Cardiac fibroblast (primary cell): ENCODE measurements around the gene SLC49A4.

Experiments used
- DNase-seq, 2 donors: peaks; one replicate each; pipeline versions ENCODE4 v3.0.0 to v3.0.0-alpha.2; 2010; ENCODE audit warnings: low read depth in 2 of 2
- H3K4me3 ChIP-seq, 2 donors: replicated peaks in 1 of 2; 1 replicate in 1 of 2; 2 replicates in 1 of 2; pipeline ENCODE4 v1.5.1; 2011; ENCODE audit warnings: low read depth in 2 of 2, low read length in 2 of 2, mild to moderate bottlenecking in 2 of 2, moderate library complexity in 1 of 2
- TF ChIP-seq, protein P1 (sequence below): IDR thresholded peaks from one replicate; pipeline ENCODE4 v1.5.1; 2011; ENCODE audit warnings: low read depth, mild to moderate bottlenecking, low read length, inconsistent platforms

SLC49A4 gene

DNA sequence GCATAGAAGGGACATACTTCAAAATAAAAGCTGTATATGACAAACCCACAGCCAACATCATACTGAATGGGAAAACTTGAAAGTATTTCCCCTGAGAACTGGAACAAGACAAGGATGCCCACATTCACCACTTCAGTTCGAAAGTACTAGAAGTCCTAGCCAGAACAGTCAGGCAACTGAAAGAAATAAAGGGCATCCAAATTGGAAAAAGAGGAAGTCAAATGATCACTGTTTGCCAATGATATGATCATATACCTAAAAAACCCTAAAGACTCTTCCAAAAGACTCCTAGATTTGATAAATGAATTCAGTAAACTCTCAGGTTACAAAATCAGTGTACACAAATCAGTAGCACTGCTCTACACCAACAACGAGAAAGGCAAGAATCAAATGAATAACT is 40.7 kb downstream of the SLC49A4 start:
- TF ChIP-seq, protein P1, sequence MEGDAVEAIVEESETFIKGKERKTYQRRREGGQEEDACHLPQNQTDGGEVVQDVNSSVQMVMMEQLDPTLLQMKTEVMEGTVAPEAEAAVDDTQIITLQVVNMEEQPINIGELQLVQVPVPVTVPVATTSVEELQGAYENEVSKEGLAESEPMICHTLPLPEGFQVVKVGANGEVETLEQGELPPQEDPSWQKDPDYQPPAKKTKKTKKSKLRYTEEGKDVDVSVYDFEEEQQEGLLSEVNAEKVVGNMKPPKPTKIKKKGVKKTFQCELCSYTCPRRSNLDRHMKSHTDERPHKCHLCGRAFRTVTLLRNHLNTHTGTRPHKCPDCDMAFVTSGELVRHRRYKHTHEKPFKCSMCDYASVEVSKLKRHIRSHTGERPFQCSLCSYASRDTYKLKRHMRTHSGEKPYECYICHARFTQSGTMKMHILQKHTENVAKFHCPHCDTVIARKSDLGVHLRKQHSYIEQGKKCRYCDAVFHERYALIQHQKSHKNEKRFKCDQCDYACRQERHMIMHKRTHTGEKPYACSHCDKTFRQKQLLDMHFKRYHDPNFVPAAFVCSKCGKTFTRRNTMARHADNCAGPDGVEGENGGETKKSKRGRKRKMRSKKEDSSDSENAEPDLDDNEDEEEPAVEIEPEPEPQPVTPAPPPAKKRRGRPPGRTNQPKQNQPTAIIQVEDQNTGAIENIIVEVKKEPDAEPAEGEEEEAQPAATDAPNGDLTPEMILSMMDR: no peak
- DNase-seq: no peak
- H3K4me3 ChIP-seq: no peak overlapping the region

DNA sequence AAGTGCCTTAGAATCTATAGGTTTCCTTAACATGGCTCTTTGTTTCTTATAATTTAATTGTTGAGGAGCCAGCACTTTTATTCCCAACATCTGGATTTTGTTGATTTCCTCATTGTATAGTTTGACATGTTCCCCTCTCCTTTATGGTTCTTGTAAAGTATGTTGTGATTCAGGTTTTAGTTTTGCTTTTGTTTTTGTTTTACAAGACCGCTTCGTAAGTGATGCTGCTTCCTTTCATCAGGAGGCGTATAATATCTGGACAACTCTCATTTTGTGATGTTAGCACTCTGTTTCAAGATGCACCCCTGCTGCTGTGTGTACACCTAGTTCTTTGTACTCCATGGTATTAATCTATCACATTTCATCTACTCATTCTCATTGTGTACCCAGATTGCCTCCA is 48.7 kb downstream of the SLC49A4 start:
- no peak overlapping the region for H3K4me3 ChIP-seq
- DNase-seq: no peak

DNA sequence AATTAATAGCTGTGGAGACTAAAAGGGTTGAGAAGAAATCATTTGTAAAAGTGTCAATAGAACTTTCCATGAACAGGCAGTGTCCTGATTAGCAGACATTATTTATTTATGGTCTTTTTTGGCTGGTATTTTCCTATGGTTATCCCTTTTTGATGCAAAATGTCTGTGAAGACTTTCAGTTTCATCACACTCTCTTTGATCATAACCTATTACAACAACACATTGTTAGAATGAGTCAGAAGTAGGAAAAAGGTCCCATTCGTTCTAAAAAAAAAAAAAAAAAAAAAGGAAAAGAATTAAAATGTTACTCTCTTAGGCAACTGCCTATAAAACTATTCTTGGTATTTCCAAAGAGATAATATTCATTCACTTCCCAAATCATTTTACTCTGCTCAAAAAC is 62.1 kb downstream of the SLC49A4 start:
- DNase-seq: peak; percentile 73 to 83
- TF ChIP-seq, protein P1: no peak
- H3K4me3 ChIP-seq: no peak overlapping the region

More for the DNA sequence above, 48.7 kb downstream of the SLC49A4 start:
- TF ChIP-seq, protein P1: no peak

DNA sequence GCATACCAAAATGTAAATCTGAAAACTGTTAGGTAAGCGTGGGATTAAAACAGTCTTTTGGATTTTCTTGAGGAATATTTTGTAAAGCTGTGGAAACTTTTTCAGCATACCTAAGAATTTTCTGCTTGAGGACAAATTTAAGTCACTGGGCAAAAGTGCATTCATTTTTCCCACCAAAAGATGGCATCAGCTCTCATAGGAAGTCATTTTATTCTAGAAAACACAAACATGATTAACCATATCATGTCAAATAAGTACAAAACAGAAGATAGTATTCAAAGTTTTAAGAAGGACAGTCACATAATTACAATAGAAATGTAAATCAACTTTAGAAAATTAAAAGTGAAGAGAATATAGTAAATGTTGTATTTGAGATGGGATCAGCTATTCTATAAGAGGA is 63.5 kb downstream of the SLC49A4 start:
- DNase-seq: peak; percentile 63 to 65

DNA sequence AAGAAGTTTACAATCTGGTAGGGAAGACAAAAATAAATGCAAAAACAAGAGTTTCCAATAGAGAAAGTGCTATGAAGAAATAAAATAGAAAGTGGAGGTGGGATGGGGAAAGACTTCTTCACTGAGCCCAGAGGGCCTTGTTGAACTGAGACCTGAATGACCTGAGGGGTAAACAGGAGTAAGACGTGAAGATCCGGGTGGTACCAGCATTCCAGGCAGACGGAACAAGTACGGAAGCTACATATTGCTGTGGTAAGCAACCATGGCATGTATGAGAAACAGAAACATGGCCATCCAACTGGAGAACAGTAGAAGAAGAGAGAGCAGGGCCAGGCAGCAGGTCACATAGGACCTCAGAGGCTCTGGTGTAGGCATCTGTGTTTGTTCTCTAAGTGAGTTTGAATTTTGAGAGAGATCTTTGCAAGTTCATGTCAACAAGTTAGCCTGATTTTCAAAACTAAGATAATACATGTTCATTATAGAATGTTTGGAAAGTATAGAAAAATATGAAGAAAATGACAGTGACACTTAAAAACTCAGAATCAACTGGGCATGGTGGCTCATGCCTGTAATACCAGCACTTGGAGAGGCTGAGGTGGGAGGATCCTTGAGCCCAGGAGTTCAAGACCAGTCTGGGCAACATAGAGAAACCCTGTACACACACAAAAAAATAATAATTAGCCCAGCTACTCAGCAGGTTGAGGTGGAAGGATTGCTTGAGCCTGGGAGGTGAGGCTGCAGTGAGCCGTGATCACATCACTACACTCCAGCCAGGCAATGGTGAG is 64.3 kb downstream of the SLC49A4 start:
- DNase-seq: no peak
- TF ChIP-seq, protein P1: no peak
- no peak overlapping the region for H3K4me3 ChIP-seq

More for the DNA sequence above, 63.5 kb downstream of the SLC49A4 start:
- no peak overlapping the region for H3K4me3 ChIP-seq
- TF ChIP-seq, protein P1: peak; percentile 34

DNA sequence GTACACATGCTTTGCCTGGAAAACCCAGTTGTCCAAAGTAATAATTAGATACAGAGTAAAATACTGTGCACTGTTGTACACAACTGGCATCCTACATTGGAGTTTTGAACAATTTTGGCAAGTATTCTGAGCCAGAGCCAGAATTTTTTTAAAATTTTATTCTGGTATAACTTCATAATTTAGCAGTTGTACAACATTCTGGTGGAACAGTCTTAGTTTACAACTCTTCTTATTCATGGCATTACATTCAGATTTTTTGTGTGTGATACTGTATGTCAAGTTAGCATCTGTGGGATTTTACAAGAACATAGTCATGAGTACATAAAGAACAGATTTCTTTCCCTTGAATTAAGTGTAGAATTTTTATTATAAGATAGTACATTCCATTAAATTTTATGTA is 67.5 kb downstream of the SLC49A4 start:
- TF ChIP-seq, protein P1: no peak
- H3K4me3 ChIP-seq: no peak overlapping the region
- DNase-seq: no peak
